Activated CD4-positive, CD25-positive, alpha-beta regulatory T cell treated with anti-CD3 and anti-CD28 coated beads, Interleukin-2, amount 50 U/mL, for 24 hours (primary cell): ENCODE measurements around the gene VPS52.

ENCODE experiments used
- ATAC-seq, 2 donors: fragments of 150-1000 bp; cut with Tn5 transposase; one replicate each; pipeline ENCODE4 v1.10.0; 2021; ENCODE audit warnings: mild to moderate bottlenecking in 1 of 2, moderate library complexity in 1 of 2

Gene VPS52

DNA sequence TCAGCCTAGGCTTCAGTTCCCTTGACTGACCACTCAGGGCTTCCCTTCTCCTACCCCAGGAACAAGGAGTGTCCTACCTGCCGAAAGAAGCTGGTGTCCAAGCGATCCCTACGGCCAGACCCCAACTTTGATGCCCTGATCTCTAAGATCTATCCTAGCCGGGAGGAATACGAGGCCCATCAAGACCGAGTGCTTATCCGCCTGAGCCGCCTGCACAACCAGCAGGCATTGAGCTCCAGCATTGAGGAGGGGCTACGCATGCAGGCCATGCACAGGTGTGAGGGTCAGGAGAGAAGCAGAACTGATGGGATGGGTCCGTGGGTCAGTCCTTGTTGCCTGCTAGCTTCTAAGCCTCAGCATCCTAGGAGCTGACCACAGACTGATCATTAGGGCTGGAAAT lies 61.8 kb downstream of the VPS52 start:
- ATAC-seq: no peak

DNA sequence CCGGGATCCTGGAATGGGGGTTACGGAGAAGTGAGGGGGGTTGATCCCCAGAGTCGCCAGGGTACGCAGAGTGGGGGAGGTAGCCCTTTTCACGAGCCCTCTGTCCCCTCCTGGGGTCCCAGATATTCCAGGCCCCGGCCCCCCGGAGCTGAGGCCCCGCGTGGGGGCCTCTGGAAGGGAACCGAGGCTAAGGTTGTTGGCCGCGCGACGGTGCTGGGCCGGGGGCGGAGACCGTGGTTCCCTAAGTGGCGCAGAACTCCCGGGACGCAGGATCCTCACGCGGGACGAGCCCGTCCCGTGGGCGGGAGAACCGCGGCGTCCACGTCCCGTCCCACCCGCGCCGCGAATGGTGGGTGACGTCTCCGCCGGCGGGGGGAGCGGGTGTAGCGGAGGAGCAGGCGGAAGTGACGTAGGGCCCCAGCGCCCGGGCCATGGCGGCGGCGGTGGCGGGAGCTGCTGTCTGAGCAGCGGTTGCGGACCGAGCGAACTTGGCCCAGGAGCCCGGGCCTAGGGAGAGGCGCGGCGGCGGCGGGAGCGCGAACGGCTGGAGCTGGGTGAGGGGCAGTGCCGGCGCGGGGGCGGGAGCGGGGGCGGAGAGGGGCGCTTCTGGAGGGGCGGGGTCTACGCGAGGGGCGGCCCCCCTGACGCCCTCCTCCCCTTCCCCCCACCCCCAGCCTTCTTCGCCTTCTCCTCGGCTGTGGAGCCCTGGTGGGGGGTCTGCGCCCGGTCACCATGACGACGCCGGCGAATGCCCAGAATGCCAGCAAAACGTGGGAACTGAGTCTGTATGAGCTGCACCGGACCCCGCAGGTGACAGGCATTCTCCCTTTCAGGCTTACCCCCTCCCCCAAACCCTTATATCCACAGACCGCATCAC lies 63.3 kb downstream of the VPS52 start, which contains the start of gene RING1:
Gene RING1 (plus strand): TSS at position 410 of the 877 bp plus-strand sequence. CDS start 323 bp downstream, at position 733.
- ATAC-seq: peak; percentile 45 to 49

DNA sequence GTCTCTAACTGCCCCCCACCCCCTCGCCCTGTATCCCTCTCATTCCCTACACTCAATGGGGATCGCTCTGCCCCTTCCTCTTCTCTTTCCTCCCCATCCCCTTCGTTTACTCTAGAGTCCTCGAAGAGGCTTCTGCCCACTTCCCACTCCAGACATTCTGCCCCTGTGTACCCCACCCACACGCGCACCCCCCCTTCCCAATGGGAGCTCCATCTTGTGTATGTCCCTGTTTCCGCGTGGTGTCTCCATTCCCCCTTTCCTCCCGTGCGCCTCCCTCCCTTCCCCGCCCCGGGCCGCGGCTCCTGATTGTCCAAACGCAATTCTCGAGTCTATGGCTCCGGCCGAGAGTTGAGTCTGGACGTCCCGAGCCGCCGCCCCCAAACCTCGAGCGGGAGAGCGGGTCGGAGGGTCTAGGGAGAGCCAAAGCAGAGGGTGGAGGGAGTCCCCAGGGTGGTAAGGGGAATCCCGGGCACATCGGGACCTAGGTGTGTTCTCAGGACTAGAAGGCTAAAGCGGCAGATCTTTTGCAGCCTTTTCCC lies 64.1 kb downstream of the VPS52 start:
- no peak for ATAC-seq

DNA sequence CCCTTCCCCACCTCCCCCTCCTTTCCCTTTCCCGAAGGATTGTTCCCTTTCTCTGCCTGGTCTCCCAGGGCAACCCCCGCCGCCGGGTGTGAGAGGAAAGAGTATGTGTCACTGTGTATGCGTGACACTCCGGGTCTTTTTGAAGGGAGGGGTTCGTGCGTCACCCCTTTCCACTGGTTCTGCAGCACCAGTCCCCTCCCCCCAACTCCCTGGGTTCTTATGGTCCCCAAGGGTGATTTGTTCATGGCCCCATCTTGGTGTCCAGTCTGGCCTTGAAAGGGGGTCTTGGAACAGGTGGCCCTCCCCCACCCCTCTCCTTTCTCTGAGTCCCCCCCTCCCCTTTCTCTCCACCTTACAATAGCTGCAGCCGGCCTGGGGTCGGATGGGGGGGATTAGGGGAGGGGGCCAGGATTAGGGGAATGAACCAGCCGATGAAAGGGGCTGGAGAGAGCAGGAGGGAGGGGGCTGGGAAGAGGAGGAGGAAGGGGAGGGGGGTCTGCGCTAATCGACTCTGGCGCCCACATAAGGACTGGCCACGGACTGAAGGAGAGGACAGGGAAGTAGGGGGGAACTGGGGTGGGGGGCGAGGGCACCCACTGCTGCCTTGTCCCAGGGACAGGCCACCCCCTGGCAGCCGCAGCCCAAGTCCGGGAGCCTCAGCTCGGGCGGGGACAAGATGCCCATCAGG lies 64.7 kb downstream of the VPS52 start:
- no peak for ATAC-seq

DNA sequence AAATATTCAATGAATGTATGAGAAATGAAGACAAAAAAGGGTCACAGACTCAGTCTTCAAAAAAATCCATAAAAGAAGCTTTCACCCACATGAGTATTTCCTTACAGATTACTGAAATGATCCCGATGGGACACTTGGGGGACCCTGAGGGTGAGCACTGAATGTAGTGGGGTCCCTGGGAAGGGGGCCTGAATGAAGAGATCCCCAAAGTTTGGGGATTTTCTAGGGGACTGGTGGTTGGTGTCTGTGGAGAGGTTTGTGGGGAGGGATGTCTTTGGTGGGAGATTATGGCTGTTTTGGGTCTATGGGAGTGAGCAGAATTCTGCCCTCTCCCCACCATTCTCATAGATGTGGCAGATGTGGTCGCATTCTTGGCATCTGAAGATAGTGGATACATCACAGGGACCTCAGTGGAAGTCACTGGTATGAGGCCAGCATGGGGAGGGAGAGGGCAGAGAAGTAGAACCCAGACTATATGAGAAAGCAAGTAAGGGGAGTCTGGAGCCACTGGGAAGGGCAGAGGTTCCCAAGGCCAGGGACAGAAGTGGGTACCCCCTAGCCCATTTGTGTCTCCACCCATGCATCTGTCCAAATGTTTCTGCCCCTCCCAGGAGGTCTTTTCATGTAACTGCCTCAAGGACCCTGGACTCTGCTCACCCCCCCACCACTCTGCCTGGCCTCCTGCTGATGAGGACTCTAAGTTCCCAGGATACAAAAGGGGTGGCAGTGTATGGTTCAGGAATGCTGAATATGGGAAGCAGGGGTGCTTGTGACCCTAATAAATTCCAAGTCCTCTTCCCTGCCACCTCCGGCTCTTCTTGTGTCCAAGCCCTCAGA lies 65.4 kb downstream of the VPS52 start:
- ATAC-seq: no peak

DNA sequence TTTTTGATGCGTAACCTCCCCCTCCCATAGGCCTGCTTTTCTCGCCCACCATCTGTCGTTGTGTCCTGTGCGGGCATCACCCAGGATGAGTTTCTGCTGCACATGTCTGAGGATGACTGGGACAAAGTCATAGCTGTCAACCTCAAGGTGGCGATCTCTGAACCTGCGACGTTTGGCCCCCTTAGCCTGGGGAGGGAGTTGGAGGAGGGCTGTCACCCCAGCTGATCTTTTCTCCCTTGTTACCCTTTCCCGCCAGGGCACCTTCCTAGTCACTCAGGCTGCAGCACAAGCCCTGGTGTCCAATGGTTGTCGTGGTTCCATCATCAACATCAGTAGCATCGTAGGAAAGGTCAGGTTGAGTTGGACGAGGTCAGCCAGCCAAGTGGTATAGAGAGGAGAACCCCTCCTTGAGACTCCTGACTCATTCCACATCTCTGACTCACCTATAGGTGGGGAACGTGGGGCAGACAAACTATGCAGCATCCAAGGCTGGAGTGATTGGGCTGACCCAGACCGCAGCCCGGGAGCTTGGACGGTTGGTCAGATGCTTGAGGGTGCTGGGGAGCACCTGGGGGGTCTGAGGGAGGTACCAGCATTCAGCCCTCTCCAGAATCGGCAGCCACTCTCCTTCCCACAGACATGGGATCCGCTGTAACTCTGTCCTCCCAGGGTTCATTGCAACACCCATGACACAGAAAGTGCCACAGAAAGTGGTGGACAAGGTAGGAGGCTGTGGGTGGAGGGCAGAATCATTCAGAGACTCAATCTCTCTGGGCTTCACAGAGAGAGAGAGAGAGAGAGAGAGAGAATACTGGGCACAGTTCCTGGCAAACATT lies 66.3 kb downstream of the VPS52 start:
- ATAC-seq: peak; percentile 36 to 44

DNA sequence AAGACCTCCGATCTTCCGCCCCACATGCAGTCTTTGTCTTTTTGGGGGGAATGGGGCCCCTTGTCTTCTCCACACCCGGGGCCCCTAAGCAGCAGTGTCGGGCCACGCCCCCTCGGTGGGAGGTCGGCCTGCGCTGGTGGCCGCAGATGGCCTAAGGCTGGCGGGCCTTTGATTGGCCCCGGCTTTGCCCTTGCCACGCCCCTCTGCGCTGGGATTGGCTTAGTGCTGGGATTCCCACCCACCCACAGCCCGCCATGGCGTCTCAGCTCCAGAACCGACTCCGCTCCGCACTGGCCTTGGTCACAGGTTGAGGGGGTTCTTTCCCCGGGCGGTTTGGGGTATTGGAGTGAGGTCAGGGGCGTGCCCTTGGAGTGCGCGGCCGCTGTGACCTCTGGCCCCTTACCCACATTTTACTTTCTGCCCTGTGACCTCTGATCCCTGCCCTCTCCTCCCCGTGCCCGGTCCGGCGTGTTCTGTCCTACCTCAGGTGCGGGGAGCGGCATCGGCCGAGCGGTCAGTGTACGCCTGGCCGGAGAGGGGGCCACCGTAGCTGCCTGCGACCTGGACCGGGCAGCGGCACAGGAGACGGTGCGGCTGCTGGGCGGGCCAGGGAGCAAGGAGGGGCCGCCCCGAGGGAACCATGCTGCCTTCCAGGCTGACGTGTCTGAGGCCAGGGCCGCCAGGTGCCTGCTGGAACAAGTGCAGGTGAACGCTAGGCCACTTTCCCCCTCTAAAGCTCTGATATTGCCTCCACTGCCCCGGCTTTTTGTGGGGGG lies 67.1 kb downstream of the VPS52 start, which contains the start of gene HSD17B8:
Gene HSD17B8 (plus strand): TSS at position 241 of the 776 bp plus-strand sequence. CDS start 14 bp downstream, at position 255.
- ATAC-seq: peak; percentile 59 to 62

DNA sequence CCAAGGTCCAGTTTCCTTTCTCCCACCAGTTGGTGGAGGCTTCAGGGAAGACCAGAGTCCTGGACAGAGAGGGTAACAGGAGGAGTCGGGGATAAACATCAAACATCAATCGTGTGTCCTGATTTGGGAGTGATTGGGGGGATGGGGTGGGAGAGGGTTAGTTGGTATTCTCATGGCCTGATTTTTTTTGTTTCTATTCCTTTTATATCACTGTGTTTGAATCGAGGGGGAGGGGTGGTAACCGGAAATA lies 67.6 kb downstream of the VPS52 start:
- ATAC-seq: no peak

DNA sequence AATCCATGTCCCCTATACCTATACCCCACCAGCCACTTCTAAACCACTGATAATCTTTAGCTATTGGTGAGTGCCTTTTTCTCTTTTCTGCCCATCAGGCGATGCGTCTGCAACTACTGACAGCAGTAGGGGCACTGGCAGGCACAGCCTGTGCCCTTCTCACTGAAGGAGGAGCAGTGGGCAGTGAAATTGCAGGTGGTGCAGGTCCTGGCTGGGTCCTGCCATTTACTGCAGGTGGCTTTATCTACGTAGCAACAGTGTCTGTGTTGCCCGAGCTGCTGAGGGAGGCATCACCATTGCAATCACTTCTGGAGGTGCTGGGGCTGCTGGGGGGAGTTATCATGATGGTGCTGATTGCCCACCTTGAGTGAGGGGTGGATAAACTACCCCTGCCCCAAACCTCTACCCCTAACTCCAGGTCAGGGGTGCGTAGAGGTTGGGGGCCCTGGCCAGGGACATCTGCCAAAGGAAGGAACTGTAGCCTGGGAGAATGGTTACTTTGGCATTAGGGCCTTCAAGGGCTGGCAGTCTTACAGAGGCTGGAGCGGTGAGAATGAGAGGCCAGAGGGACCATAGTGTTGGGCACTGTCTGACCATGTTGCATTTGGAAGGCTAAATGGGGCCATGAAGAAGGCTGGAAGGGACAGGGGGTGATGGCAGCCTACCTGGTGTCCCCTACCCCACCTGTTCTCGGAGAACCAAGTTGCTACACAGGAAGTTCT lies 68.1 kb downstream of the VPS52 start:
- ATAC-seq: no peak

DNA sequence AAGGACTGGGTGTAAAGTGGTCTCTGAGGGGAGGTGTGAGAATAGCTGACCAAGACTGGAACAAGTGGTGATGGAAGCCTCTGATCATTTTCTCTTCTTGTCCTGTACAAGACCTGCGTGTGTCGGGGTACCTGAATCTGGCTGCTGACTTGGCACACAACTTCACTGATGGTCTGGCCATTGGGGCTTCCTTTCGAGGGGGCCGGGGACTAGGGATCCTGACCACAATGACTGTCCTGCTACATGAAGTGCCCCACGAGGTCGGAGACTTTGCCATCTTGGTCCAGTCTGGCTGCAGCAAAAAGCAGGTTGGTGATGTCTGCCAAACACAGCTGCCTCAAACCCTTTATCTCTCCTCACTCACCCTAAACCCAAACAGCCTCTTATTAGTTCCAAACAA lies 68.9 kb downstream of the VPS52 start:
- ATAC-seq: no peak

DNA sequence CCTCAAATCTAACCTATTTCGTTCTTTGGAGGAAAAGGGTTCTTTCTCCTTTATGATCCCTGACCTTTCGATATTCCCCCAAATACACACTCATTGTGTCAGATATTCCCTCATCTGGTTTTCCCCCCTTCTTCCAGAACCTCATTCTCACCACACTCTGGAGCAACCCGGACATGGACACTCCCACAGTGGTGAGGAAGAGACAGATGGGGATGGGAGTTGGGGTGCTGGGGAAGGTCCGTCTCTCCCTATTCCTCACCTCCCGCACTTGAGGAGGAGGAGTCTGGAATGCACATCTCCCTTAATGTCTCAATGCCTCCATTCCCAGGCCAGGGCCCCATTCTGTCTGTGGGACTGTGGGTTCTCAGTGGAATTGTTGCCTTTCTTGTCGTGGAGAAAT lies 69.7 kb downstream of the VPS52 start:
- ATAC-seq: no peak

DNA sequence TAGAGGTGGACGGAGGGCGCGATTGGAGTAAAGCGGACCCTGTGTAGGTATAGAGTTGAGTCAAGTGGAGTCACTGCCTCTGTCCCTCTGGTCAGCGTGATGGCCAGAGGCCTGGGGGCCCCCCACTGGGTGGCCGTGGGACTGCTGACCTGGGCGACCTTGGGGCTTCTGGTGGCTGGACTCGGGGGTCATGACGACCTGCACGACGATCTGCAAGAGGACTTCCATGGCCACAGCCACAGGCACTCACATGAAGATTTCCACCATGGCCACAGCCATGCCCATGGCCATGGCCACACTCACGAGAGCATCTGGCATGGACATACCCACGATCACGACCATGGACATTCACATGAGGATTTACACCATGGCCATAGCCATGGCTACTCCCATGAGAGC lies 70.5 kb downstream of the VPS52 start:
- ATAC-seq: no peak
